NCI-H2196 treated with DMSO at 0.1 percent for 48 hours (cell line): Measurements from ENCODE around the gene NRGN.

ENCODE experiments used
- DNase-seq: peaks from one replicate; lab custom pipeline; 2025; ENCODE audit not compliant: unreplicated experiment; lab: John Stamatoyannopoulos, UW

The NRGN gene

GRCh38 chr11:124740277-124740882, 638 bp downstream of the NRGN start:
- no peak for DNase-seq

- DNase-seq = no peak
Observed at GRCh38 chr11:124742555-124742954, 2.8 kb downstream of the NRGN start.

- no peak for DNase-seq
Observed at GRCh38 chr11:124743050-124743449, 3.3 kb downstream of the NRGN start.

- no peak for DNase-seq
Observed at GRCh38 chr11:124745270-124745834, 5.6 kb downstream of the NRGN start.

GRCh38 chr11:124745835-124746620, 6.3 kb downstream of the NRGN start:
- DNase-seq = no peak

GRCh38 chr11:124746621-124747243, 7.0 kb downstream of the NRGN start:
- peak; percentile 76 for DNase-seq

GRCh38 chr11:124747406-124748099, 7.8 kb downstream of the NRGN start:
- DNase-seq = no peak

- DNase-seq = no peak
Observed at GRCh38 chr11:124748100-124748418, 8.3 kb downstream of the NRGN start.

- no peak for DNase-seq
Observed at GRCh38 chr11:124748481-124749343, 9.0 kb downstream of the NRGN start.

- DNase-seq = no peak
Observed at GRCh38 chr11:124749912-124750311, 10.2 kb downstream of the NRGN start.

GRCh38 chr11:124751391-124751740, 11.6 kb downstream of the NRGN start:
- no peak for DNase-seq

GRCh38 chr11:124751741-124752470, 12.2 kb downstream of the NRGN start, which contains the start of gene VSIG2:
TSS of gene VSIG2 (minus strand) at chr11:124752255. CDS start at chr11:124752137, 118 bp downstream.
- no peak for DNase-seq

- no peak for DNase-seq
Observed at GRCh38 chr11:124752471-124753102, 12.8 kb downstream of the NRGN start.

- no peak for DNase-seq
Observed at GRCh38 chr11:124753205-124753604, 13.5 kb downstream of the NRGN start.

GRCh38 chr11:124753624-124754023, 13.9 kb downstream of the NRGN start:
- no peak for DNase-seq

GRCh38 chr11:124754309-124754708, 14.6 kb downstream of the NRGN start:
- DNase-seq = no peak

GRCh38 chr11:124754710-124755109, 15.0 kb downstream of the NRGN start:
- DNase-seq = no peak

- no peak for DNase-seq
Observed at GRCh38 chr11:124756033-124756752, 16.5 kb downstream of the NRGN start.

- DNase-seq = no peak
Observed at GRCh38 chr11:124756753-124757227, 17.0 kb downstream of the NRGN start.
